SIG-M5 (cell line): ENCODE measurements around the gene RFC3.
"Not testable (repeated sequence)": the region's sequence is repeated elsewhere in the genome, so short reads cannot be mapped to it uniquely, and the experiment has no call there.

Experiments
- DNase-seq: peaks from one replicate; lab custom pipeline; 2025; lab: John Stamatoyannopoulos, UW

RFC3 gene

DNA sequence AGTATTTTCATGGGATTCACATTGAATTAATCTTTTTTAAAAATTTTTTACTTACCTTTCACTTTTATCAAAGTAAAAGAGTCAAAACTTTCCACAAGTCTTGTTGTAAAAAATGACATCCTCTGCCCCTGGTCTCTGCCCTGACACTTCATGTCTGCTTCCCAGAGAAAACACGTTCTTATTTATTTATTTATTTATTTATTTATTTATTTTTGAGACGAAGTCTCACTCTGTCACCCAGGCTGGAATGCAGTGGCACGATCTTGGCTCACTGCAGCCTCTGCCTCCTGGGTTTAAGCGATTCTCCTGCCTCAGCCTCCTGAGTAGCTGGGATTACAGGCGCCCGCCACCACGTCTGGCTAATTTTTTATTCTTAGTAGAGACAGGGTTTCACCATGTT, 5.1 kb upstream of the RFC3 start:
- not testable (repeated sequence) for DNase-seq

DNA sequence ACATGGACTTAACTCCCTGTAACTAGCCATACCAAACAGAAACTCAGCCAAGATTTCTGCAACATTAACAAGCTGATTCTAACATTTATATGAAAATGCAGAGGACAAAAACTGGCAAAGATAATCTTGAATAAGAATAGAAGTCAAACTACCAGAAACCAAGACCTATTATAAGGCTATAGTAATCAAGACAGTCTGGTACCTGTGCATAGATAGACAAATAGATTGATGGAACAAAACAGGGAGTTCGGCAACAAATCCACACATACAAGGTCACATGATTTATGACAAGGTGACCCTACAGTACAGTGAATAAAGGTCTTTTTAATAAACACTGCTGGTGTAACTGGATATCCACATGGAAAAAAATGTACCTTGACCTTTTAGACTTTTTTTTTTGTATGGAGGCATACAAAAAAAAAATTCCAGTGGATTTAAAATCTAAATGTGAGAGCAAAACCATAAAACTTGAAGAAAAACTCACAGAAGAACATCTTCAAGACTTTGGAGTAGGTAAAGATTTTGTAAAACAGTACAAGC, 2.9 kb upstream of the RFC3 start:
- no peak for DNase-seq

DNA sequence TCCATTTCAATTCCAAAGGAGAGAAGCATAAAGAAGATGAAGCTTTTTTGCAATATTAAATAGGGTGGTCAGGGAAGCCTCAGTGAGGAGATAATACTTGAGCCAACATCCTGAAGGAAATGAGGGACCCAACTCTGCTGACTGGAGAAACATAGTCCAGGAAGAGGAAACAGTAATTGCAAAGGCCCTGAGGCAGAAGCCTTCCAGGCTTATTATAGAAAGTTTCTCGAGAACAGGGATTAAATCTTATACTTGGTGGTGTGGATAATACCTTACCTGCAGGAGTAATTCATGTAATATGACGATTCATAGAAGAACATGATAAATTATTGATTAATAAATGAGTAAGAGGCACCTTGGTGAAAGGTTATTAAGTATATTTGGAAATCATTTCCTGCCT, 1.0 kb upstream of the RFC3 start:
- DNase-seq, result no peak

DNA sequence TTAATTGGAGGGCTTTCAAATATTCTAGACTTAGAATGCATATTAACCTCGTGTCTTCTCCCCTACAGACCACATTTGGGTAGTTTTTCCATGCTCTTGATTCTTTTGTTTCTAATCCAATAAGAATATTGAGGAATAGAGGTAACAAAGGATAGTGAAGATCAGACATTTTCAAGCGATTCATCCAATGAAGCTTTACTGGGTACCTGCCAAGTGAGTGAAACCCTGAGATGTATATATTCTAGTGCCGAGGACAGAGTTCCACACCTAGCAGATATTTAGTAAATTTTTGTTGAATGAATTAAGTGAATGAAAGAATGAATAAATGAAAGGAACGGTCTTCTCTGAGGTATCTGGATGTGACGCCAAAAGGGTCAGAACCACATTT, 442 bp upstream of the RFC3 start:
- no peak for DNase-seq

DNA sequence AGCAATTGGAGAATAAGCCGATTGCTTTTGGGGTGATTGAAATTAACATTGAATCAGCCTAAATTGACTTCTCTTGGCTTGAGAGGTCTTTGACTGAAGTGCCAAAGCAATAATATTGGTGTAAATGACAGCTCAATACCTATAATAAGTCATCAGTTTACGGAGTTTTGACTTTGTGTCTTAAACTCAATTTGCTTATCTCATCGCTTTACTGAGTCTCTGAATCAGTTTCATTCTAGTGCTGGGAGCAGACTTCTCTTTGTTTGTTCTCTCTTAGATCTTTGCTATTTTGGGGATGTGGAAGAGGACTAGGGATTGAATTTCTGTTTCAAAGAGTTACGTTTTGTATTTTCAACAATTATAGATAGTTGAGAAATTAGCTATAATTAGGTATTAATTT, 7.1 kb downstream of the RFC3 start:
- DNase-seq, result no peak

DNA sequence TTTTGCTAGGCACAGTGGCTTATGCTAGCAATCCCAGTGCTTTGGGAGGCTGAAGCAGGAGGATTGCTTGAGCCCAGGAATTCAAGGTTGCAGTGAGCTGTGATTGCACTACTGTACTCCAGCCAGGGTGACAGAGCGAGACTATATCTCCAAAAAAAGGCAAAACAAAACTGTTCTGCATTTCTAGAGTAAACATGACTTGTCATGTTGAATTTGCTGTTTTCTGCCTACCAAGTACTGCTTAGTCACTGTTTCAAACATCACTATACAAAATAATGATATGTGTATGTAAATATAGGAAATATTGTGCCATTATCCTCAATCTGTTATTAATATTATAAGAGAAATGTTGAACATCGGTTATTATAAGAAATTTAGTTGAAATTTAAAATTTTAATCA, 9.2 kb downstream of the RFC3 start:
- no peak for DNase-seq

DNA sequence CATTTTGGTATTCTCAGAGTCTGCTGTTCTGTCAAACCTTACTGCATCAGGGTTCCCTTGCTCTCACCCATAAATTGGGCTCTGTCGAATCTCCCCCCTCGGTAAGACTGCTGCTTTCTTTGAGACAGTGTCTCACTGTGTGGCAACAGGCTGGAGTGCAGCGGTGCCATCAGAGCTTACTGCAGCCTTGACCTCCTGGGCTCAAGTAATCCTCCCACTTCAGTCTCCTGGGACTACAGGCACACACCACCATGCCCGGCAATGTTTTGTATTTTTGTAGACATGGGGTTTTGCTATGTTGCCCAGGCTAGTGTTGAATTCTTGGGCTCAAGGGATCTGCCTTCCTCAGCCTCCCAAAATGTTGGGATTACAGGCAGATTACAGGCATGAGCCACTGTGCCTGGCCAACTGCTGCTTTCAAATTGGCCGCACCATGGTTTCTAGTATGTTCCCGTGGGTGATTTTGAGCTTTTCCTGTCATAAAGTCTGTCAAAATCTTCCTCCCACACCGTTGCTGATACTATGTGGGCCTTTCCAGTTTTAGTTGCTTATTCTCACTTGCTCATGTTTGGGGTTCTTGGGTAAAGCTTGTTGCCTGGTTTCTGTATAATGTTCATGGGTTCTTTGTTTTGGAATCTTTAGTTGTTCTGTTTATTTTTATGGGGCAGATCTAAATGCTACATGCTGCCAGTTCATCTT, 10.6 kb downstream of the RFC3 start:
- no peak for DNase-seq

DNA sequence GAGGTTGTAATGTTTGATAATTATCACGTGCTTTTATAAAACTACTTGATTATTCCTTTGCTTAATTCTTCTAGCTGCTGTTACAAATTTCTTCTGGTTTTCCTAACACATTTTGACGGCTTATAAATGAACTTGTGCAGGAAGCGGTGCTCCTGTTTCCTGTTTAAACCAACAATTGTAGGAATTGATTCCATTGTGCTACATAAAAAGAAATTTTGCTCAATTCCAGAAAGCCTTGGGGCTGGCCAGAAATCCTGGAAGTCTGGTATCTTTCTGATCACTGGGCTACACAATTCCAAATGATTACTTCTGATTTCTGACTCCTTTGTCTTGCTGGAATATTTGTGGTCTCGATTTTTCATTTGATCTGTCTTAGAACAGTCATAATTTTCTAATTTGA, 14.9 kb downstream of the RFC3 start:
- DNase-seq, result no peak

DNA sequence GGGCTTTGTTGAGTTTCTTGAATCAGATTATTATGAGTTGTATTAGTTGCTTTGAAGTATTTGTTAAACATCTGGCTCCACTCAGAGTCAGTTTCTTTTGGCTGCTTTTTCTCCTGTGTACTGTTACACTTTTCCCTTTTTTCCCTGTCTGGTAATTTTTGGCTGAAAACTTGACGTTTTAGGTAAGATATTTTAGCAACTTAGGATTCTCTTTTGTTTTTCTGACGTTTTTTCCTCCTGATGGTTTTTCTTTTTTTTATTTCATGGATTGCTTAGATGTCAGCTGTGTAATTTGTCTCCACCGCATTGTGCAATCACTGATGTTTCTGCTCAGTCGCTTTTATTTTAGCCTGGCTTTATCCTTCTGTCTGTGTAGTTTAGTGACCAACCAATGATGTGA, 20.7 kb downstream of the RFC3 start:
- no peak for DNase-seq

DNA sequence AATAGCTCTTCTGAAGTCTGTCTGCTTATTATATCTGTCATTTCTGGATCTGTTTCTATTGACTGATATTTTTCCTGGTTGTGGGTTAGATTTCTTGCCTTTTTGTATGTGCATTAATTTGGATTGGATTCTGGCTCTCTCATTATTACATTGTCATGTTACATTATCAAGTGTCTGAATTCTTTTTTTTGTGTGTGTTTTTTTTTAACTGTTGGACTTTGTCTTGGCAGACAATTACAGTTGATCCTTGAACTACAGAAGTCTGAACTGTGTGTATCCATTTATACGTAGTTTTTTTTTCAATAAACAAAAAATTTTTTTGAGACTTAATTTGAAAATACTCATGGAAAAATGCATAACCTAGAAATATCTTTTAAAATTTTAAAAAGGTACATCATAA, 22.5 kb downstream of the RFC3 start:
- no peak for DNase-seq

DNA sequence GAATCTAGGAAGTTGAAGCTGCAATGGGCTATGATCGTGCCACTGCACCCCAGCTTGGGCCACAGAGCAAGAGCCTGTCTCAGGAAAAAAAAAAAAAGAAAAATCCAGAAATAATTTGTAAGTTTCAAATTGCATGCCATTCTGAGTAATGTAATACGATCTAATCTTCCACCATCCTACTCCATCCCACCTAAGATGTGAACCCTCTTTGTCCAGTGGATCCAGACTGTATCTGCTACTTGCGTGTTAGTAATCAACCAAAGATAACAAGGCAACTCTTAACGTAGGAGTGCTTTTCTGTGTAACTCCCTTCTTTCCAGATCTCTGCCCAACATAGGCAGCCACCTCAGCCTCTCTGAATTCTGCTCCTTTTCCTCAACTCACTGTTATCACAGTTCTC, 24.3 kb downstream of the RFC3 start:
- DNase-seq, result no peak

DNA sequence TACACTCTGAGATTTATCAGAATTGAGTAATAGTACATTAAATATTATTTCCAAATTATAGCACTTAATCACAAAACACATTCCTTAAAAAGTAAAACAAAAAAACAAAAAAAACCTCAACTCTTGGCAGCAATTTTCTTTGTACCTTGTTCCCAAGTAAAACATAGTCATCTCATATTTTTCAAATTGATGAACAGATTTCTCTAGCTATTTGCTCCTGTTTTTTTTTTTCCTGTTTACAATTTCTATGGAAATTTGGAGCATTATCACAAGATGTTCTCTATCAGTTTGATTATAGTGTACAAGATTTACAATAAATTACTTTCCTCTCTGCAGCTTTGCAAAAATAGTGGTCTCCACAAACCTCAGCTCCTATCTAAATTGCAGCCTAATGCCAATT, 25.0 kb downstream of the RFC3 start:
- DNase-seq, result no peak

DNA sequence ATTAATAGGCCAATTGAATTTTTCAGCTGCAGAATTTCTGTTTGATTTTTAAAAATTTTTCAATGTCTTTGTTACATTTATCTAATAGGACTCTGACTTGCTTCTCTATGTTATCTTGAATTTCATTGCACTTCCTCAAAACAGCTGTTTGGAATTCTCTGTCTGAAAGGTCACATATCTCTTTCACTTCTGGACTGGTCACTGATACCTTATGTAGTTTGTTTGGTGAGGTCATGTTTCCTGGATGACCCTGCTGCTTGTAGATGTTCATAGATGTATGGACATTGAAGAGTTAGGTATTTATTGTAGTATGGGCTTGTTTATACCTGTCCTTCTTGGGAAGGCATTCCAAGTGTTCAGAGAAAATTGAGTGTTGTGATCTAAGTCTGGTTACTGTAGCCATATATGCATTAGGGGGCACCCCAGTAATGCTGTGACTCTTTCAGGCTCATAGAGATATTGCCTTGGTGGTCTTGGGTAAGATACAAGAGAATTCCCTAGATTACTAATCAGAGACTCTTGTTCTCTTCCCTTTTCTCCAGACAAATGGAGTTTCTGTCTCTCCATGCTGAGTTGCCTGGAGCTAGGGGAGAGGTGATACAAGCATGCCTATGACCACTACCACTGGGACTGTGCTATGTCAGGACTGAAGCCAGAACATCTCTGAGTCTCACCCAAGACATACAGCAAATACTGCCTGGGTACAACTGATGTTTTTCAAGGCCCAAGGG, 27.8 kb downstream of the RFC3 start:
- no peak for DNase-seq

DNA sequence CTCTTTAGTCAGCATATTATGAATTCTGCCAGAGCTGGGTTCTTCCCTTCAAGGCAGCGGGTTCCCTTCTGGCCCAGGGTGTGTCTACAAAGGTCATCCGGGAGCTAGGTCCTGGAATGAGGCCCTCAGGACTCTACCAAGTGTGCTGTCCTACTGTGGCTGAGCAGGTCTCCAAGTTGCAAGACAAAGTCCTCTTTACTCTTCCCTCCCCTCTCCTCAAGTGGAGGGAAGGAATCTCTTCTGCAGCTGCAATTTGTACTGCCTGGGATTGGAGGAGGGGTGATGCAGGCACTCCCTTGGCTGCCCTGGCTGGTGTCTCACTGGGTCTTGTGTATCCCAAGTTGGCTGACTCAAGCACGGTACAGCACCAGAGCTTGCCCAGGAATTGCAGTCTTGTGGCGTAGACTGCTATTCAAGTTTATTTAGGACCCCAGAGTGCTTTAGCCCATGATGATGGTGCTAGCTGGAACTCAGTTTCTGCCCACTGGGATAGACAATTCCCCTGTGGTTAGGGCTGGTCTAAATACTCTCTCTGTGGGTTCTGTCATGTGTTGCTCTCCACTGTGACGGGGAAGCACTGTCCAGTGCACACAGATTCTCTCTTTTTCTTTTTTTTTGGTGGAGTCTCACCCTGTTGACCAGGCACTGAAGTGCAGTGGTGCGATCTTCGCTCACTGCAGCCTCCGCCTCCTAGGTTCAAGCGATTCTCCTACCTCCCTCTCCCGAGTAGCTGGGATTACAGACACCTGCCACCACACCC, 28.5 kb downstream of the RFC3 start:
- DNase-seq, result no peak

DNA sequence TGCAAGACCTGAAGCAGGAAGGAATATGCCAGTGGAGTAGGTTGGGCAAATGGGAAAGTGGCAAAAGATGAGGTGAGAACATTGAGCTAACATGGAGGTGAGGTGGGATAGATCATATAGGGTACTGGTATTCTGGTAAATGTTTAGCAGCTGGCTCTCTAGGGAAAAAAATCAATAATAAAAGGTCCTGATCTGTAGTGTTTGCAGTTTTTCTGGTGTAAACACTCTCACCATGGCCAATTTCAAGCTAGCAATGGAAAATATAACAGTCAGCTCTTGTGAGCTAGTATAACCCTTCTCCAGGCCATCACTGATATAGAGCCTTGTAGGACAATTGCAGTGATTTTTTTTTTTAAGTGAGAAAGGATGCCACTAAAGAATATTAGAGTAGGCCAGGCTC, 31.3 kb downstream of the RFC3 start:
- no peak for DNase-seq

DNA sequence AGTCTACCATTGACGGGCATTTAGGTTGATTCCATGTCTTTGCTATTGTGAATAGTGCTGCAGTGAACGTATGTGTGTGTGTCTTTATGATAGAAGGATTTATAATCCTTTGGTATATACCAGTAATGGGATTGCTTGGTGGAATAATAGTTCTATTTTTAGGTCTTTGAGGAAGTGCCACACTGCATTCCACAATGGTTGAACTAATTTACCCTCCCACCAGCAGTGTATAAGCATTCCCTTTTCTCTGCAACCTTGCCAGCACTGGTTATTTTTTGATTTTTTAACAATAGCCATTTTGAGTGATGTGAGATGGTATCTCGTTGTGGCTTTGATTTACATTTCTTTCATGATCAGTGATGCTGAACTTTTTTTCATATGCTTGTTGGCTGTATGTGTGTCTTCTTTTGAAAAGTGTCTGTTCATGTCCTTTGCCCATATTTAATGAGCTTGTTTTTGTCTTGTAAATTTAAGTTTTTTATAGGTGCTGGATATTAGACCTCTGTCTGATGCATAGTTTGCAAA, 37.5 kb downstream of the RFC3 start:
- no peak for DNase-seq

DNA sequence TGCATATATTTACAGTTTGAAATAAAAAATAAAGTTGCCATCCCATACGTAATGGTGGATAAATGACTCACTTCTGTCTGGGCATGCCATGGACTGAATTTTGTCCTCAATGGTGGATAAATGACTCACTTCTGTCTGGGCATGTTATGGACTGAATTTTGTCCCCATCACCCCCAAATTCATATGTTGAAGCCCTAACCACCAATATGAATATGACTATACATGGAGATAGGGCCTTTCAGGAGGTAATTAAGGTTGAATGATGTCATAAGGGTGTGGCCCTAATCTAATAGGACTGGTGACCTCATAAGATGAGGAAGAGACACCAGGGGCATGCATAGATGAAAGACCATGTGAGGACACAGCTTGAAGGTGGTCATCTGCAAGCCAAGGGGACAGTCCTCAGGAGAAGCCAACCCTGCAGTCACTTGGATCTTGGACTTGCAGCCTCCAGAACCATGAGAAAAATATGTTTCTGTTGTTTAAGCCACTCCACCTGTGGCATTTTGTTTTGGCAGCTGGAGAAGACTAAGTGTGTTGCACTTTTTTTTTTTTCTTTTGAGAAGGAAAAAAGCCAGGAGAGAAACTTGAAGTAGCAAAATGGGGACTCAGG, 41.8 kb downstream of the RFC3 start:
- no peak for DNase-seq

DNA sequence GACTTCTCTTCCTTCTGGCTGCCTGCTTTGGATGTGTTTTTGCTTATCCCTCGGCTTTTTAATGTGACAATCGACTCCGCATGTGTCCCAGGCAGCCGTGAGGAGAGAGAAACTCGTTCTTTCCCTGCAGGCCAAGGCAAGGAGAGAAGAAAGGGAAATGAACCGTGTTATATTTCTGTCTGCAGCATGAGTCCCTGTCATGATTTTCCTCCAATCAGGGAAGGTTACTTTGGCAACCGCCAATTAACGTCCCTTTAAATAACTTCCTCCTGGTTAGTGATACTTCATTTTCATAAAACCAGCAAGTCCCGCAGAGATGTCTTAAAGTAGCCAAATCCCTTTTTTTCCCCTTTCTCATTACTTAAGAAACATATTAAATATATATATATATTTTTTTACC, 42.6 kb downstream of the RFC3 start:
- no peak for DNase-seq

DNA sequence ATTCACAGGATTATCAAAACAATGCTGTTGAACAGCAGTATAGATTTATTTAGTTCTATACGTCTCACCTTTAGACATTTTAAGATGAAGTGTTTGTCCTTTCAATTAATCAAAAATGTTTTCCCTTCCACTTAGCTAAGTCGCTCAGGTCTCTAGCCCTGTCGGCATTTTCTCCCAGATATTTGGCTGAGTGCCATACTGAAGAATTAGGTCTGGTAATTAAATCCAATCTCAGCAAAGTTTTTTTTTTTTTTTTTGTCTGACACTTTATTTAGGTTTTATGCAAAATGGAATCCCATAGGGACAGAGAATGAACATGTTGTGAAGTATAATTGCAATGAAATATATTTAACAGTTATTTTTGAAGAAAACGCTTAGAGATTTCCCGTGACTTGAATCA, 44.1 kb downstream of the RFC3 start:
- no peak for DNase-seq

DNA sequence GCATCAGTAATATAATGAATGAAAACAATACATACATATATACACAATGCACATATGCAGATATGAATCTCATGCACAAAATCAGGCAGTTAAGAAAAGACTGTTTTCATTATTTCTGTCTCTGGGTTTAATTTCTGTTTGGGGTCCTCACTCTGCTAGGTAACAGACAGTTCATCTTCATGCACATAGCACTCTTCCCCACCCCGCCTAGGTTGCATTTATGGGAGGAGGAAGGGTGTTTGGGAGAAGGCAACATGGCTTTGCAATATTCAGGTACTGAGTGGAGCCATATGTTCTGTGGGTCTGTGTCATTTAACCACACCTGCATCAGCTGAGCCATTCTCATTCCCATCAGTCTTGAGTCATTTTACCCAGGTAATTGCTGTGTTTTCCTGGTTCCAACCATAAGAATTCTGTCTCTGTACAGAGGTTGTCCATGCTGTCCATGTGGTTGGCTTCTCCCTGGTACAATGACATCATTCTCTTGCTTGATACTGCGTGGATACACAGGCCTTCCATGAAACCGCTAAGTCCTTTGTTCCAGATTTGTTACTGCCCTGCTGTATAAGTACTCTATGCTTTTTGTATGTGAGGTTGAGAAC, 45.3 kb downstream of the RFC3 start:
- no peak for DNase-seq

DNA sequence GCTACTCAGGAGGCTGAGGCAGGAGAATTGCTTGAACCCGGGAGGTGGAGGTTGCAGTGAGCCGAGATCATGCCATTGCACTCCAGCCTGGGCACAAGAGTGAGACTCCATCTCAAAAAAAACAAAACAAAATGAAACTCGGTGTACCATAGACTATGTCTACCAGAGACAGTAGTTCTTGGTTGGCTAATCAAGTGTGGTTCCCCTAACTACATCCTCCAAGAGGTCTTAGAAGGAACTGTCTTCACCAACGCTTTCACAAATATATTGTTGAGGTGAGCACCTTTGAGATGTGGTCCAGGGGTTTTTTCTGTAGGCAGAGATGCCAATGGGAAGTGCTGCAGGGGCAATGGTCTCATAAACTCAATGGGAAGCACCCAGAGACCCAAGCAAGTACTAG, 48.0 kb downstream of the RFC3 start:
- DNase-seq, result no peak

DNA sequence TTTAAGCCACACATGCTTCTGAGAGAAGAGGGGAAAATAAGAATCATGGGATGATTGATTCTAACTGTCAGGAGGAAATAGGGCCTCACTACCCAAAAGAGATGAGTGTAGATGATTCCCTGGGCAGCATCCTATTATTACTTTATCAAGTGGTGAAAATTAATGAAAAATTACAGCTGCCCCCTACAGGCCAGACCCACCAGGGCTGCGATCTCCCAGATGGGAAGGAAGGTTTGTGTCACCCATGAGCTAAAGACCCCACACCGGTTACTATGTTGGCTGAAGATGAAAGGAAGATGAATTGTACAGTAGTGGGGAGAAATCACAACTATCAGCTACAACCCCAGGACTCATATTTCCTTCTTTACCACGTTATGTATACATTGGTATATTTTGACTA, 49.5 kb downstream of the RFC3 start:
- no peak for DNase-seq
